GM19351 (cell line): Measurements from ENCODE around the gene DCAF7.

Source experiments
- ATAC-seq: cut with Tn5 transposase; IDR thresholded peaks from one replicate; pipeline ENCODE4 v1.9.1; 2021; ENCODE audit warnings: mild to moderate bottlenecking, moderate library complexity; ENCODE audit not compliant: unreplicated experiment

DCAF7 gene

DNA sequence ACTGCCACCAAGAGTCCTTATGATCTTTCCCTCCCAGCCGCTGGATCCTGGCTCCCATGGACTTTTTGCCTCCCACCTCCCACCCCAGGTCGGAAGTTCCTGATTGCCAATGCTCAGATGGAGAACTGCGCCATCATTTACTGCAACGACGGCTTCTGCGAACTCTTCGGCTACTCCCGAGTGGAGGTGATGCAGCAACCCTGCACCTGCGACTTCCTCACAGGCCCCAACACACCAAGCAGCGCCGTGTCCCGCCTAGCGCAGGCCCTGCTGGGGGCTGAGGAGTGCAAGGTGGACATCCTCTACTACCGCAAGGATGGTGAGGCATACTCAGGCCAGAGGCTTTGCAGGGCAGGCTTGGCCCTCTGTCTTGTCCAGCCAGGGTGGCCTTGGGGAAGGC is 26.2 kb upstream of the DCAF7 start:
- ATAC-seq = no peak

DNA sequence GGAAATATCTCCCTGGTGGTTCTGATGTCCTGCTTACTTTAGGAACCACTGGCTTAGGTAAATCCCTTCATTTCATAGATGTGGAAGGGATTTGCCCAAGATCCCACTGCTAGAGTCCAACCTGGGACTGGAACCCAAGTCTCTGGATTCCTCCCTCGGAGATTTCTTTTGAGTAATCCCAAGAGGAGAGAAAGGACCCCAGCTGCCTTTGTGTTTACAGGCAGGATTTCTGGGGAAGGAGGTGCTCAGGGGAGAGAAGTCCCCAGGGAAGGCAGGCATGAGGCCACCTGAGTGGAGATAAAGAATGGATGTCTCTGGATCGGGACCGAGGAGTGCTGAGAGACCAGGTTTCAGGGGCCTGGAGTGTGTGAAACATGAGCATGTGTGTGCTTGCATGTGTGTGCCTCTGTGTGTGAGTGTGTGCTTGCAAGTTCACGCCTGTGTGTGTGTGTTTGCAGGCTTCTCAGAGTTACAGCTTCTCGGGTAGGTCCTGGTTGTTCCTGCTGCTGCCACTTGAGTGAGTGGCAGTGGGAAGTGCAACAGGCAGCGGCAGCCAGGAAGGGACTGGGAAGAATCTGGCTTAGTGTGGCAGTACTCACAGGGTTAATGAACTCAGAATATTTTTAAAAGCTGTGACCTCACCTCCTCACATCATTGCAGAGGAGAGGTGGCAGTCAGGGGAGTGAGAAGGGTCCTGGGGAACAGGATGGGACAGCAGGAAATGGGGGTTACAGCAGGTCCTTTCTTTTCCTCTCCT is 24.9 kb upstream of the DCAF7 start:
- ATAC-seq = no peak

DNA sequence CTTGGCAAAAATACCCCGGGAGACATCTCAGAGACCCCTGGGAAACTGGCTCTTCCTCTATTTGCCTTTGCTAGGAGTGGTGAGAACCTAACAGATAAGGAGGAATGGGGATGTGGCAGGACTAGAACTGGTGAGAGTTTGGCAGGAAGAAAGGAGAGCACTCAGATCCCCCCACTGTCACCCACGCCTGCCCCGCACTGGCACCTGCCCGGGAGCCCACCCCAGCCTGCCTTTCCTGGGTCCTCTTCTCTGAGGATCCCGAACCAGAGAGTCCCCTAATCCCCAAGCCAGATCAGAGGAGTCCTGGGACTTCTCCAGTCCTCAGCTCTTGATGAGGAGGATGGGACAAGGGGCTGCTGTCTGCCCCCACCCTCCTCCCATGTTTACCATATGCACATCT is 23.4 kb upstream of the DCAF7 start:
- no peak for ATAC-seq

DNA sequence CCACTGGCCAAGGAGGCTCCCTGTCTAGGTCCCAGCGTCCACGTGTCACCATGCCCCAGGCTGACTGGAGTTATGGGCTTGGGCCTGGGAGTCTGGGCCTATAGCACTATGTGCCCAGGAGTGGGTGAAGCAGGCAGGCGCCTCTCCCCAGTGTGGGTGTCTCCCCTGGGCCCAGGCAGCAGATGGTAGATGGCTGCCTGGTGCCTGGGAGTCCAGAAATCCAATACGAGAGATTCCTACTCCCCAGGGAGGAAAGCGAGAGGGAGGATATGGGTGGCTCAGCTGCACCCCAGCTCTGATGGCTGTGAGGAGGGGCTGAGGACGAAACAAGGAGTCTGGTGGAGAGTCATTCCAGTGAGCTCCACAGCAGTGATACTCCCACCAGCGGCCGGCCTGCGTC is 22.1 kb upstream of the DCAF7 start:
- no peak for ATAC-seq

DNA sequence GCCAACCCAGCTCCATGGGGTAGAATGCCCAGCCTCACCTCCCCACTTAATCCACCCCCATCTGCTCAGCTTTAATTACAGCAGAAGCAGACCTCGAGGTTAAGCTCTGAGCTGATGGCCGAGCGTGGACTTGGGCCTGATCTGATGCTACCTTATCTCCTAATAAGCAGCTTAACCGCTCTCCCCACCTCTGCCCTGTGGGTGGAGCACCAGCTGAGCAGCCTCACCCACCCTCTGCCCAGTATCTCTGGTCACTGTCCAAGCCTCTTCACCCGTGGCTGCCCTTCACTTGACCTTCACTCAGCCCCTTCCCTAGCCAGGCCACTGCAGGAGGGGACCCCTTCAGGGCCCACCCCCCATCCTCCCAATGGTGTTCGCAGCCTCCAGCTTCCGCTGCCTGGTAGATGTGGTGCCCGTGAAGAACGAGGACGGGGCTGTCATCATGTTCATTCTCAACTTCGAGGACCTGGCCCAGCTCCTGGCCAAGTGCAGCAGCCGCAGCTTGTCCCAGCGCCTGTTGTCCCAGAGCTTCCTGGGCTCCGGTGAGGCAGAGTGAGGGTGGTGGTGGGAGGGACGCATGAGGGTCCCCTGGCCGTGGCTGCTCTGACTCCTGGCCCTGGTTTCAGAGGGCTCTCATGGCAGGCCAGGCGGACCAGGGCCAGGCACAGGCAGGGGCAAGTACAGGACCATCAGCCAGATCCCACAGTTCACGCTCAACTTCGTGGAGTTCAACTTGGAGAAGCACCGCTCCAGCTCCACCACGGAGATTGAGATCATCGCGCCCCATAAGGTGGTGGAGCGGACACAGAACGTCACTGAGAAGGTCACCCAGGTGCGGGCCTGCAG is 20.3 kb upstream of the DCAF7 start:
- ATAC-seq = no peak

DNA sequence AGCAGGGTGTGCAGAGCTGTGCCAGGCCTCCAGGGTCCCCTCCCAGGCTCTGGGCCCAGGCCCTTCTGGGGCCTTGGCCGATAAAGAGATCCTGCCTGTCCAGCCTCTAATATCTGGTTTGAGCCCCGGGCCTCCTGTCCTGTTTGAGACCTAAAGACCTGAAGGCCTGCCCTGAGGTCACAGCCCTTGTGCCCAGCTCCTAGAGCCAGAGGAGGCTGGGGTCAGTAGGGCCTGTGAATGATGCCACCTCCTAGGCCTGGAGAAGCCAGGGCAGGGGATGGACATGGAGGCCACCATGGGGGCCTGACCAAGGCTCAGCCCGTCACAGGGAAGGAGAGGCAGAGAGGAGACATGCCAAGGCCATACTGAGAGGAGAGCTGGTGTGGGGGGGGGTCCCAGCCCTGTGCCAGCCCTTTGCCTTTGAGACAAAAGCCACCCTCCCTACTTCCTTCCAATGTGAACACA is 19.7 kb upstream of the DCAF7 start:
- ATAC-seq = no peak

DNA sequence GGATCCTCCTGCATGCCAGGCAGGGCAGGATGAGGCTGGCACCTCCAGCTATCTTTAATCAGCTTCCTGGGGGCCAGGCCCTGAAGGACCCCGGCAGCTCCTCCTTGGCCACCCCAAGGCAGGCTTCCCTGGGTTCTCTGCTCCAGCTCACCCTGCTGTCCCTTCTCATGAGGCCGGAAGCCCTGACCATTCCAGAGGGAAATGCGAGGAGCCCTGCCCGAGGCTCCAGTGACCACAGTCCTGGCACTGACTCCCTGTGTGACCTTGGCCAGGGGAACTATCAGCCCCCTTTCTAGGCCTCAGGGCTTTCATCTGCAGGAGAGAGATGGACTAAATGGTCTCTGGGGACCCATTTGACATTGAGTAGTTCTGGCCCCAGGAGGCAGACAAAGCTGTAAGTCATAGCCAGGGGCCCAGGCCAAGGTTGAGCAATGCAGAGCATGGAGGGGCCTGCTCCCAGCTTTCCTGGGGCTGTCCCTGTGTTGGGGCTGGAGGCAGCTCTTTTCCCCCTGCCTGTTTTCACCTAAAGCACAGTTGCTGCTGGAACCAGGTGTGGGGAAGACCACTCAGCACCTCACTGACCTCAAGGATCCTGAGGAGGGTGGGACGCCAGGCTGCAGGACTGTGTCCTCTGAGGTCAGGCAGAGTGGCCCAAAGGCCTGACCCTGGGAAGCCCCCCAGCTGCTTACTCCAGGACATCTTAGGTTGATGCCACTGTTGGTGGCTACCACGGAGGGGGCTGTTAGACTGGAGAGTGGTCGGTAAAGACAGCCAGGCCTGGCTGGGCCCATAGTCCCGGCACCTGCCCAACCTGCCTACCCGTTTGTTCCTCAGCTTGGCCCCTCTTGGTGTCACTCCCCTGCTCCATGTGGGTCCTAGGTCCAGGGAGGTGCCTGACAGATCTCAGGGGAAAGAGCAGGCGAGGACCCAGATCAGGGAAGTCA is 19.0 kb upstream of the DCAF7 start:
- no peak for ATAC-seq

DNA sequence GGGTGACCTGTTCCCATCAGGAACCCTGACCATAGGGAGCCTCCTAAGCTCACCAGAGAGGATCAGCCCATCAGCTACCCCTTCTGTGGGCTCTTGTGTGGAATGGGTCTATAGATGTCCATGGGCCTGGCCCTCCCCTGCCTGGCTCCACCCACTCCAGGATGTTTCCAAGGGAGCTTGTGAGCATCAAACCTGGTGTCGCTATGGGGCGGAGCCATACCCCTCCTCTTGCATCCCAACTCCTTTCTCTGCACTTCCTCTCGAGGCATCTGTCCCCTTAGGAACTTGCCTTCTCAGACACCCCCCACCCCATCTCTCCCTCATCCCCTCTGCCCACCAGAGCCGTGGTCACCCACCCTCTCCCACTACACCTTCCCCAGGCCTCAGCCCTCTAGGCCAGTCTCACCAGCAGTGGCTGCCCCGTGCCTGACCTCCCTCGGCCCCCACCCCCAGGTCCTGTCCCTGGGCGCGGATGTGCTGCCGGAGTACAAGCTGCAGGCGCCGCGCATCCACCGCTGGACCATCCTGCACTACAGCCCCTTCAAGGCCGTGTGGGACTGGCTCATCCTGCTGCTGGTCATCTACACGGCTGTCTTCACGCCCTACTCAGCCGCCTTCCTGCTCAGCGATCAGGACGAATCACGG is 16.7 kb upstream of the DCAF7 start:
- no peak for ATAC-seq

DNA sequence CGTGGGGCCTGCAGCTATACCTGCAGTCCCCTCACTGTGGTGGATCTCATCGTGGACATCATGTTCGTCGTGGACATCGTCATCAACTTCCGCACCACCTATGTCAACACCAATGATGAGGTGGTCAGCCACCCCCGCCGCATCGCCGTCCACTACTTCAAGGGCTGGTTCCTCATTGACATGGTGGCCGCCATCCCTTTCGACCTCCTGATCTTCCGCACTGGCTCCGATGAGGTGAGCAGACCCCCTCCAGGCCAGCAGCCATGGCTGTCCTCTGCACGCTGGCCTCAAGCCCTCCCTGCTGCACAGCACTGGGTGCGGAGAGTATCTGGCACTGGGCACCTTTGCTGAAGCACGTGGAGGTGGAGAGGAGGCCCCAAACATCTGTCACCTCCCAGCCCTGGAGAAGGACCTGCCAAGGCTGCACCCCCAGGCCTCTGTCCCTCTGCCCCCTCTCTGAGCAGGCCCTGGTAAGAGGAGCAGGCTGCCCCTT is 16.2 kb upstream of the DCAF7 start:
- ATAC-seq = no peak

DNA sequence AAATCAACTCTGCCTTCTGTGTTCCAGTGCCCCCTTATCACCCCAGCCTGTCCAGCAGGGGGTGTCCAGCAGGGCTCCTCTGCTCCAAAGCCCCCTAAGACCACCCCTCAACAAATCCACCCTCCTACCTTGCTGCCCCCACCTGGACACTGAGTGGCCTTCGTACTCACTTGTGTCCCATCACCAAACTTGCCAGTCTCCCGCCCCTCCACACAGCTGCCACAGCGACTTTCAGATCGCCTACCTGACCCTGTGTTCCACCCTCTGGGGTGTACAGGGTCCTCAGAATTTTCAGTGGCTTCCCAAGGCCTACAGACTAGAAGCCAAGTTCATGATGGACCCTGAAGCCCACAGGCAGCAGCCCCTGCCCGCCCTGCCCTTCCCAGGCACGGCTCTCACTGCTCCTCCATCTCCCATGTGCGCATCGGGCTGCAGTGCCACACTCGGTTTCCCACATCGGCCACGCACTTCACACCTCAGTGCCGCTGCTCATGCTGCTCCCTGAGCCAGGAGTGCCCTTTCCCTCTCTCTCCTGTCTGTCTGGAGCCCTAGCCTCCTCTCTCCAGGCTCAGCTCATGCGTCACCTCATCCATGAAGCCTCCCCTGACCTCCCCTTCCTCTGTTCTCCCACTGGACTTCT is 15.3 kb upstream of the DCAF7 start:
- no peak for ATAC-seq

DNA sequence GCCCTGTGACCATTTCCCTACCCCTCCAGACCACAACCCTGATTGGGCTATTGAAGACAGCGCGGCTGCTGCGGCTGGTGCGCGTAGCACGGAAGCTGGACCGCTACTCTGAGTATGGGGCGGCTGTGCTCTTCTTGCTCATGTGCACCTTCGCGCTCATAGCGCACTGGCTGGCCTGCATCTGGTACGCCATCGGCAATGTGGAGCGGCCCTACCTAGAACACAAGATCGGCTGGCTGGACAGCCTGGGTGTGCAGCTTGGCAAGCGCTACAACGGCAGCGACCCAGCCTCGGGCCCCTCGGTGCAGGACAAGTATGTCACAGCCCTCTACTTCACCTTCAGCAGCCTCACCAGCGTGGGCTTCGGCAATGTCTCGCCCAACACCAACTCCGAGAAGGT is 14.6 kb upstream of the DCAF7 start:
- no peak for ATAC-seq

DNA sequence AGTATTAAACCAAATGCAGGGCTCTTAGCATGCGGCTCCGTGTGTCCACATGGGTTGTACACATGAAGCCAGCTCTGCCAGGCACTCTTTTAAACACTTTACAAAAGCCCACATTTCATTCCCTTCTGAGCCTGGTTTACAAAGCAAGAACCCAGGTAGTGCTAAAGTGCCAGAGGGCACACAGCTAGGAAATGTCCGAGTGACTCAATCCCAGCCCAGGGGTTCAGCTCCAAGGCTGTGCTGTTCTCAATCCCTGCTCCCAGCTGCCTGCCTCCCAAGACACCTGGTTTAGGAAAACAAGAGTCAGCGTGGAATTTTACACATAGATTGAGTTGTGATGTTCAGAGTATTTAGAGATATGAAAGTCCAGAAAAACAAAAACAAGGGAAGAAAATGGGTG is 13.3 kb upstream of the DCAF7 start:
- ATAC-seq = no peak

DNA sequence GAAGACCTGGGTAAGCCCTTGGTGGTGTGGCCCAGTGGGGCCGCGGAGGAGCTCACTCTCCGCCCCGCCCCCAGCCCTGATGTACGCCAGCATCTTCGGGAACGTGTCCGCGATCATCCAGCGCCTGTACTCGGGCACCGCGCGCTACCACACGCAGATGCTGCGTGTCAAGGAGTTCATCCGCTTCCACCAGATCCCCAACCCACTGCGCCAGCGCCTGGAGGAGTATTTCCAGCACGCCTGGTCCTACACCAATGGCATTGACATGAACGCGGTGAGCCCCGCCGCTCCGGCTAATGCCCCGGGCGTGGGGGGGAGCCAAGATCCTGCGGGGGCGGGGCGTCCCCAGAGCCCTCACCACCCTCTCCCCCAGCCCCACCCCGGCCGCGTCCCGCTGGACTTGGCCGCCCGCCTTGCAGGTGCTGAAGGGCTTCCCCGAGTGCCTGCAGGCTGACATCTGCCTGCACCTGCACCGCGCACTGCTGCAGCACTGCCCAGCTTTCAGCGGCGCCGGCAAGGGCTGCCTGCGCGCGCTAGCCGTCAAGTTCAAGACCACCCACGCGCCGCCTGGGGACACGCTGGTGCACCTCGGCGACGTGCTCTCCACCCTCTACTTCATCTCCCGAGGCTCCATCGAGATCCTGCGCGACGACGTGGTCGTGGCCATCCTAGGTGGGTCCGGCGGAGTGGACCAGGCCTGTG is 12.1 kb upstream of the DCAF7 start:
- ATAC-seq = no peak

DNA sequence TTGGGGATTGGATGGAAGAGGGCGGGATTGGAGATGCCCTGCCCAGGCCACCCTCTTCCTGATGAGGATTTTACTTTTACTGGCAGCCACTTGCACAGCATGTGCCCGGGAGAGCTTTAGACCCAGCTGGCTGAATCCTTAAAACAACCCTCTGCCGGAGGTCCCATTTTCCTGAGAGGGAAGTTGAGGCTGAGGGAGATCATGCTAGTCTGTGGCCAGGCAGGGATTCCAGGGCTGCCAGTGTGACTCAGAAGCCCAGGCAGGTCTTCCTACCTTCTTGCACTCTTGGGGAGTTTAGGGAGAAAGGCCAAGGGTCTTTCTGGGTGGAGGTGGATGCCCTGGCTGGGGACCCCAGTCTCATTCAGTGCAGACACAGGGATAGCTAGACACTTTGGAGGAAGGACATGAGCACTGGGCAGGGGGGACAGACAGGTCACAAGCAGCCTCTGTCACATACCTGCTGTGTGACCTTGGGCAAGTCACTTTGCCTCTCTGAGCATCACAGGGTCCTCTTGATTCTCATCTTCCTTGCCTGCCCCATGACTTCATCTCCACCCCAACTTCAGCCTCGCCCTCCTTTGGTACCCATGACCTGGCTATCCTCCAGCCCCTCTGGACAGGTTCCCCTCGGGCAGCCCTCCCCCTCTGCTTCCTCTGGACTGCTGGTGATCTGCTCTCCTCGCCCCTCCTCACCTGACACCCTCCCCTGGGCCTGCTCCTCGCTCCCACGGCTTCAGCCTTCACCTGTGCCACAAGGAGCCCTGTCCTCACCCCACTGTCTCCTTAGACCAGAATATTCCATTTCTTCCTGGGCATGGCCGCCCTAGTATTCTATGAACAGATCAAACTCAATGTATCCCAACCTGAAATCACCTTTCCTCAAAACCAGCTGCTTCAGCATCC is 11.3 kb upstream of the DCAF7 start:
- ATAC-seq = no peak

DNA sequence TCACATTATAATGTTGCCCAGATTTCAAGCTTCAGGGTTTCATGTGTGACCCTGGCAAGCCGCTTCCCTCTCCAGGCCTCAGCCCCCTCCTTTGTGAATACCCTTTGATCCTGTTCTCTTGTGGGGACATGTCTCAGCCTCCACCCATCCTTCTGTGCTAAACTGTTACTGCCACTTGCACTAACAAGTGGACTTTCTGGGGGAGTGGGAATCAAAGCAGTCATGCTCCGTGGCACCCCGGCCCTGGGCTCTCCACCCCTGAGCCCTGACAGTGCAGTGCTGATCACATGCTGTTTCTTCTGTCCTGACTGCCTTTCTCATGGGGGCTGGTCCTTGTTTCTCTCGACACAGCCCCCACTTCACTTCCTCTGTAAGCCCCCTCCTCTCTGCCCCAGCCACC is 9.7 kb upstream of the DCAF7 start:
- ATAC-seq = no peak

DNA sequence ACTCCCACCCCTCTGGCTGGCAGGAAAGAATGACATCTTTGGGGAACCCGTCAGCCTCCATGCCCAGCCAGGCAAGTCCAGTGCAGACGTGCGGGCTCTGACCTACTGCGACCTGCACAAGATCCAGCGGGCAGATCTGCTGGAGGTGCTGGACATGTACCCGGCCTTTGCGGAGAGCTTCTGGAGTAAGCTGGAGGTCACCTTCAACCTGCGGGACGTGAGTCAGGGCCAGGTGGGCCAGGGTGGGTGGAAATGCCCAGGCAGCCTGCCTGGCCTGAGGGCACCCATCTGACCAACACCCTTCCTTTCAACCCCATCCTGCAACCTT is 8.1 kb upstream of the DCAF7 start:
- ATAC-seq = no peak

DNA sequence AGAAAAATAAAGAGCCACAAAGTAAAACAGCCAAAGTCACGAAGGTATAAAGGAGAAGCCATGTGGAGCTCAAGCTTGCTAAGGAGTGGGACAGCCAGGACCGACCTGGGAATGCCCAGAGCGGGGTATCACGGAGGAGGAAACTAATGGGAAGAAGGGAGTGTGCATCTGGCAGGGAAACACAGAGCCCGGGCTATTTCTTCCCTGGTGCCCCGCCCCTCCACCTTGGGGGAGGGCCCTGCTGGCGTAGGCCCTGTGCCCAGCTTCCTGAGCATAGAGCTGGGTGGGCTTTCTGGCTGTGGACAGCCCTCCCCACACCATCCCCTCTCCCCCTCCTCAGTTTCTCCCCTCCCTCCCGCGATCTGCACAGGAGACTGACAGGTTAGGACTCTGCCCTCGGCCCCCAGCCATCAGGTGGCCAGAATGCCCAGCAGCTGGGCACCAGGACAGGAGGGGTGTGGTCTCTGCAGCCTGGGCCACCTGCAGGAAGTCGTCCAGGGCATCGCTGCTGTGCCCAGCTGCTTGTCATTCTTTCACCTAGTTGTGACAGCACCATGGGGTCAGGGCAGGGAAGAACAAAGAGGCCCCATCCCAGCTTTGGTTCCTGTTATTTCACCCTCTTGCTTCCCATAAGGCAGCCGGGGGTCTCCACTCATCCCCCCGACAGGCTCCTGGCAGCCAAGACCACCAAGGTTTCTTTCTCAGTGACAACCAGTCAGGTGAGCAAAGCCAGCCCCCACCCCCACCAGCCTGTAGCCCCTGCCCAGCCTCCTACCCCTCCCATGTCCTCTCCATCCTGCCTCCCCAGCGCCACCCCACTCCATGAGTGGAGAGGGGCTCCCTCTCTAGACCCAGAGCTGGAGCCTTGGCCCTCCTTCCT is 7.1 kb upstream of the DCAF7 start:
- ATAC-seq = no peak
